Subcutaneous preadipocyte (primary cell): Measurements from ENCODE around the gene SPAG5. TPM values are rescaled to one million over a fixed set of nuclear protein-coding genes. Genes with fewer than 3 reads are reported as not detected.

ENCODE experiments used
- total RNA-seq: library from RNA; depleted of rRNA; stranded (reverse); fragments of >200 nt; gene quantifications from 2 replicates; pipeline ENCODE4 v1.2.3, GENCODE V29; 2012

The SPAG5 gene
- total RNA-seq: 32.3 and 47.3 TPM in 2 replicates

DNA sequence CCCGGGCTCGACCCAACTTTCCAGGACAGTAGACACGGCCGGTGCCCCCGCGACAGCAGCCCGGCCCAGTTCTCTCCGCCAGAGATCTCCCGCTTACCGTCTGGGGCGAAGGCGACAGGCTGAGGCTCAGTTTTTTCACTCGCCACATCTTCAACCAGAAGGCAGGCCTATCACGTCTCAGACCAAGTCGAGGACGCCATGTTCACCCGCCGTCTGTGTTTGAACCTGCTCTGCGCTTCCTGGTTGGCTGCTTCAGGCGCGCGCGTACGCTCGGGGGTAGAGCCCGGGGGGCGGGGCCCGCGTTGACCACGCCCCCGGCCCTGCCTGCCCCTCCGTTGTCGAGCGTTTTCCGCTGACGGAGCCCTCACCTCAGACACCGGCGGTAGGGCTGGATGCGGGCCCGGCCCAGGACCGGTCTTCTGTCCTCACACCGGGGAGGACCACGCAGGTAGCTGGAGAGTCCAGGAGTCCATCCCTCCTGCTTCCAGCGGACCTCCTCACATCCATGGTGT lies at the start of gene SPAG5:
Gene SPAG5 (minus strand): TSS at position 227 of the 512 bp plus-strand sequence. CDS start 79 bp downstream, at position 148.

DNA sequence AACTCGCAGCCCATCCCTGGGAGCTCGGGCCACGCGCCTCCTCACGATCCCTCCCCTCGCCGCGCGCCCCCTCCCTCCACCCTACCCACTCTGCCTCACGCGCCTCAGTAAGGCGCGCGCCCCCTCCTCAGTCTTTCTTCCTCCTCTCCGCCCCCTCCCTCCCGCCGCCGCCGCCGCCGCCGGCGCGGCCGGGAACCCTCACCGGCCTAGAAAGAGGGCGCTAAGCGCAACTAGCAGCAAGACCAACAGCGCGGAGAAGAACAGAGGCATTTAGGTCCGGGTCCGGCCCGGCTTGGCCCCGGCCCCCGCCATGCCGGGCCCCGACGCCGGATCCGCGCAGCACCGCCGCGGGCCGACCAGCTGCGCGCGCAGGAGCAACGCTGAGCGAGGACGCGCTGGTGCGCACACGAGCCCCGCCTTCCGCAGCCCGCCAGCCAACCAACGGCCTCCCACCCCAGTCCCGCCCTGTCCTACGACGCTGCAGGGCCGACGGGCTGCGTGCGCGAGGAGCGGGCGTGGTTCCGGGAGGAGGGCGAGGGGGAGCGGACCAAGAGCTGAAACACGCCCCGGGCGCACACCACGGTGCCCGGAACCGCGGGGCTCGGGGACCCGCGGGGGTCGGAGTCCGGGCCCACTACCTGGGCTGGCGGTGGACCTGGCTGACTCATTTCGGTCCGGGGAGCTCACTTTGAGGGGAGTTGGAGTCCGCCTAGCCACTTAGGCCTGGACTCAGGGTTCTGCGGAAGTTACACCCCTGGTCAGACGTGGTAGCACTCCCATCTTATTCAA lies 46.2 kb upstream of the SPAG5 start, which contains the start of gene BLTP2:
Gene BLTP2 (minus strand): TSS at position 372 of the 789 bp plus-strand sequence. CDS start 102 bp downstream, at position 270.

GRCh38 chr17:28613931-28614381 lies 15.1 kb upstream of the SPAG5 start, which contains the start of gene RSKR:
Gene RSKR, minus strand, starts transcription at chr17:28614185. Its CDS starts 24 bp downstream, at chr17:28614161.

DNA sequence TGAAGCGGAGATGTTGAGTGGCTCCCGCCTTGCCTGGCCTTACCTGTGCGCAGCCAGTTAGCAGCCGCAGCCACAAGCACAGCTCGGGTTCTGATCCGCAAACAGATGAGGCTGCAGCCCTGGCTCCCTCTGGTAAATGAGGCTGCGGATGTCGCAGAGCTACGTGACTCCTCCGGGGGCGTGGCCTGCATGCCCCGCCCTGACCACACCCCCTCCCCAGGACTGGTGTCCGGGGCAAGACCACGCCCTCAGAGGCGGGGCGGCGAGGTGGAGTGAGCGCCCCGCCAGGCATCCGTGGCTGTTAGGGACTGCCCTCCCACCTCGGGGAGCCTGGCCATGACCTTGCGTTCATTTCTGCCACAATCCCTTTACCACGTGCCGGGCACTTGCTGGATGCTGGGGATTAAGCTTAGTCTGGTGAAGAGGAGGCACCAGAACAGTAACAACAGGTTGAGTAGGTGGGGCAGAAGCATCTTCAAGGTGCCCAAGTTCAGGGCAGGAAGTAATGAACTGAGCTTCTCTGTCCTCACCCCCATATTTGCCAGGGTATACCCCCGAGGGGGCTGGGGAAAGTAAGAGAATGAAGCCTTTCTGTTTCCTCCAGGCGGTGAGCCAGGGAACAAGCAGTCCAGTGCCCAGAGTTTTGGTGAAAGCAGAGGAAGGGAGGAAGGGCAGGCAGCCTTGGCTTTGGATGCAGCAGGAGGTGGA lies 21.9 kb downstream of the SPAG5 start, which contains the start of gene ALDOC:
Gene ALDOC (minus strand): TSS at position 138 of the 708 bp plus-strand sequence. CDS start 1,363 bp downstream, outside the sequence.

GRCh38 chr17:28571361-28572122 lies 27.3 kb downstream of the SPAG5 start, which contains the start of gene PIGS:
Gene PIGS, minus strand, starts transcription at chr17:28571524. Its CDS starts 28 bp downstream, at chr17:28571496.

GRCh38 chr17:28552176-28552999 lies 46.4 kb downstream of the SPAG5 start, which contains the start of gene UNC119:
Gene UNC119, minus strand, starts transcription at chr17:28552624. Its CDS starts 67 bp downstream, at chr17:28552557.

Other genes starting within 250 kb of the SPAG5 start
- gene POLDIP2, start 241.5 kb downstream of the SPAG5 start, total RNA-seq: 80.5 and 81.9 TPM in 2 replicates
- not detected in 2 replicates for gene SEBOX, start 233.8 kb downstream of the SPAG5 start, total RNA-seq
- not detected in 2 replicates for gene VTN, start 228.7 kb downstream of the SPAG5 start, total RNA-seq
- 8.0 and 8.5 TPM in 2 replicates for gene SARM1, start 227.3 kb downstream of the SPAG5 start, total RNA-seq
- gene SLC46A1, start 192.8 kb downstream of the SPAG5 start, total RNA-seq: 4.7 and 4.8 TPM in 2 replicates
- gene SLC13A2, start 125.4 kb downstream of the SPAG5 start, total RNA-seq: not detected in 2 replicates
- gene FOXN1, start 92.7 kb downstream of the SPAG5 start, total RNA-seq: not detected in 2 replicates
- 15.4 and 17.8 TPM in 2 replicates for gene UNC119, start 46.4 kb downstream of the SPAG5 start, total RNA-seq
- gene PIGS, start 27.5 kb downstream of the SPAG5 start, total RNA-seq: 34.2 and 42.0 TPM in 2 replicates
- gene ALDOC, start 22.1 kb downstream of the SPAG5 start, total RNA-seq: 26.1 and 27.6 TPM in 2 replicates
- 5.1 and 9.6 TPM in 2 replicates for gene RSKR, start 15.2 kb upstream of the SPAG5 start, total RNA-seq
- gene BLTP2, start 46.1 kb upstream of the SPAG5 start, total RNA-seq: 135 and 175 TPM in 2 replicates
- gene SDF2, start 62.9 kb upstream of the SPAG5 start, total RNA-seq: 24.2 and 37.1 TPM in 2 replicates
- 43.4 and 44.8 TPM in 2 replicates for gene SUPT6H, start 63.2 kb upstream of the SPAG5 start, total RNA-seq
- gene PROCA1, start 112.9 kb upstream of the SPAG5 start, total RNA-seq: 1.4 and 1.8 TPM in 2 replicates
- gene RAB34, start 118.8 kb upstream of the SPAG5 start, total RNA-seq: 142 and 146 TPM in 2 replicates
- 406 and 856 TPM in 2 replicates for gene RPL23A, start 121.0 kb upstream of the SPAG5 start, total RNA-seq
- 3.1 and 4.0 TPM in 2 replicates for gene TLCD1, start 127.2 kb upstream of the SPAG5 start, total RNA-seq
- 1.8 and 2.9 TPM in 2 replicates for gene NEK8, start 129.8 kb upstream of the SPAG5 start, total RNA-seq
- gene TRAF4, start 145.0 kb upstream of the SPAG5 start, total RNA-seq: 19.5 and 27.8 TPM in 2 replicates
- gene FAM222B, start 243.8 kb upstream of the SPAG5 start, total RNA-seq: 3.7 and 5.7 TPM in 2 replicates